Smooth muscle cell of the pulmonary artery (primary cell): ENCODE measurements around the gene OLA1. TPM values are rescaled to one million over a fixed set of nuclear protein-coding genes. Genes with fewer than 3 reads are reported as not detected.

ENCODE experiments used
- total RNA-seq: library from RNA; depleted of rRNA; stranded (reverse); fragments of >200 nt; gene quantifications from 2 replicates; pipeline ENCODE4 v1.2.3, GENCODE V29; 2014

The OLA1 gene
- 68.2 and 79.2 TPM in 2 replicates for total RNA-seq

GRCh38 chr2:174248187-174248997 lies at the start of gene OLA1:
Gene OLA1 (minus strand): TSS chr2:174248532. CDS start chr2:174246815, 1,717 bp downstream.

Other genes with a start within 250 kb of the OLA1 start
- gene SP9, start 86.4 kb upstream of the OLA1 start, total RNA-seq: not detected in 2 replicates
- 29.6 and 32.9 TPM in 2 replicates for gene SCRN3, start 147.2 kb upstream of the OLA1 start, total RNA-seq
- gene GPR155, start 238.5 kb upstream of the OLA1 start, total RNA-seq: 9.3 and 10.4 TPM in 2 replicates